ENCODE results near the gene ARHGEF17.

Gene ARHGEF17

GRCh38 chr11:73317373-73317772, 9.3 kb downstream of the ARHGEF17 start:
- no peak for TF ChIP-seq CTCF (conservative IDR thresholded peaks at IDR 0.05)
- no peak for TF ChIP-seq ZFX (IDR thresholded peaks at IDR 0.05)
- H3K27ac ChIP-seq = no peak overlapping the region

- TF ChIP-seq ZFX (IDR thresholded peaks at IDR 0.05) (no peak), CTCF (conservative IDR thresholded peaks at IDR 0.05) (no peak)
- H3K27ac ChIP-seq = no peak overlapping the region
Measured at GRCh38 chr11:73317803-73318202, 9.7 kb downstream of the ARHGEF17 start.

GRCh38 chr11:73318501-73319011, 10.5 kb downstream of the ARHGEF17 start:
- no peak overlapping the region for H3K27ac ChIP-seq
- TF ChIP-seq ZFX (IDR thresholded peaks at IDR 0.05) (no peak), CTCF (conservative IDR thresholded peaks at IDR 0.05) (no peak)

GRCh38 chr11:73320763-73321603, 12.9 kb downstream of the ARHGEF17 start:
- H3K27ac ChIP-seq = no peak overlapping the region
- TF ChIP-seq ZFX (IDR thresholded peaks at IDR 0.05) = no peak
- TF ChIP-seq CTCF (conservative IDR thresholded peaks at IDR 0.05) = no peak

- H3K27ac ChIP-seq = no peak overlapping the region
- TF ChIP-seq CTCF (conservative IDR thresholded peaks at IDR 0.05) (no peak), ZFX (IDR thresholded peaks at IDR 0.05) (no peak)
Measured at GRCh38 chr11:73321604-73322381, 13.7 kb downstream of the ARHGEF17 start.

GRCh38 chr11:73322382-73323306, 14.6 kb downstream of the ARHGEF17 start:
- no peak overlapping the region for H3K27ac ChIP-seq
- TF ChIP-seq CTCF (conservative IDR thresholded peaks at IDR 0.05) (no peak), ZFX (IDR thresholded peaks at IDR 0.05) (no peak)

All from C4-2B (cell line).